H1 (cell line): ENCODE results near the gene KDM2A. TPM values are rescaled to one million over a fixed set of nuclear protein-coding genes. Genes with fewer than 3 reads are reported as not detected.

Source experiments
- CTCF ChIA-PET: fragments of 300-600 bp; sonication (Branson Sonifier 250); formaldehyde crosslinking; loops from one replicate; lab custom pipeline; 2021; ENCODE audit not compliant: partially characterized antibody; lab: Charles Lee
- POLR2A ChIA-PET: fragments of 300-600 bp; sonication (Branson Sonifier 250); formaldehyde crosslinking; loops from one replicate; lab custom pipeline; 2021; ENCODE audit warnings: inconsistent platforms; ENCODE audit not compliant: partially characterized antibody; lab: Charles Lee
- DNase-seq, 2 experiments: peaks; one replicate each; pipeline versions ENCODE4 v3.0.0 to v3.0.0-alpha.2; 2010 to 2022; ENCODE audit warnings: low spot score in 2 of 2, low read depth in 1 of 2, mixed read lengths in 1 of 2
- FAIRE-seq: peaks from 2 replicates; lab custom pipeline; 2011; peaks lifted over from hg19 to GRCh38; lab: Jason Lieb, UNC
- H2AFZ ChIP-seq: 2 replicates; pipeline ENCODE4 v1.8.1; 2012; ENCODE audit warnings: low read length, inconsistent platforms
- H2AK5ac ChIP-seq: 2 replicates; pipeline ENCODE4 v1.6.1; 2013; ENCODE audit warnings: low read depth, low read length
- H2BK120ac ChIP-seq: replicated peaks from 2 replicates; pipeline ENCODE3; 2013; ENCODE audit warnings: low read depth, low read length, inconsistent platforms
- H2BK12ac ChIP-seq: 2 replicates; pipeline ENCODE4 v1.6.1; 2013; ENCODE audit warnings: low read depth, low read length
- H2BK15ac ChIP-seq: 2 replicates; pipeline ENCODE4 v1.6.1; 2013; ENCODE audit warnings: low read length
- H2BK20ac ChIP-seq: 2 replicates; pipeline ENCODE4 v1.6.1; 2013; ENCODE audit warnings: low read length
- H2BK5ac ChIP-seq: 2 replicates; pipeline ENCODE4 v1.6.1; 2013; ENCODE audit warnings: low read depth, low read length
- H3K14ac ChIP-seq: 2 replicates; pipeline ENCODE4 v1.6.1; 2013; ENCODE audit warnings: inconsistent platforms; ENCODE audit not compliant: insufficient read length
- H3K18ac ChIP-seq: 2 replicates; pipeline ENCODE4 v1.6.1; 2013; ENCODE audit warnings: low read length; ENCODE audit errors: extremely low read depth
- H3K23ac ChIP-seq: 2 replicates; pipeline ENCODE4 v1.6.1; 2013; ENCODE audit warnings: inconsistent platforms; ENCODE audit not compliant: insufficient read length
- H3K23me2 ChIP-seq: 2 replicates; pipeline ENCODE4 v1.6.1; 2013; ENCODE audit warnings: low read depth, low read length
- H3K27ac ChIP-seq: 2 replicates; pipeline ENCODE4 v1.6.1; 2011; ENCODE audit warnings: low read depth, low read length, inconsistent platforms
- H3K27me3 ChIP-seq, 4 experiments: replicated peaks in 1 of 4; 1 replicate in 1 of 4; 2 replicates in 3 of 4; pipeline versions ENCODE4 v1.6.1 to v1.8.1; 2011 to 2013; ENCODE audit warnings: low read length in 3 of 4, mild to moderate bottlenecking in 3 of 4, inconsistent platforms in 2 of 4, mixed read lengths in 2 of 4, moderate library complexity in 1 of 4; ENCODE audit not compliant: control insufficient read depth in 3 of 4, insufficient read depth in 3 of 4; ENCODE audit errors: extremely low read depth in 1 of 4
- H3K36me3 ChIP-seq, 4 experiments: 2 replicates each; pipeline versions ENCODE4 v1.6.1 to v1.8.1; 2011 to 2013; ENCODE audit warnings: mild to moderate bottlenecking in 4 of 4, low read length in 3 of 4, moderate library complexity in 2 of 4, control low read depth in 1 of 4, inconsistent platforms in 1 of 4; ENCODE audit not compliant: insufficient read depth in 4 of 4, control insufficient read depth in 2 of 4
- H3K4ac ChIP-seq: replicated peaks from 2 replicates; pipeline ENCODE3; 2013; ENCODE audit warnings: low read length, low read depth, mixed read lengths, inconsistent platforms; ENCODE audit not compliant: insufficient read length
- H3K4me1 ChIP-seq, 4 experiments: replicated peaks in 1 of 4; 1 replicate in 1 of 4; 2 replicates in 3 of 4; pipeline versions ENCODE4 v1.6.1 to v1.8.1; 2011 to 2013; ENCODE audit warnings: low read length in 3 of 4, inconsistent platforms in 2 of 4, mixed read lengths in 1 of 4; ENCODE audit not compliant: insufficient read depth in 4 of 4, control insufficient read depth in 3 of 4
- H3K4me2 ChIP-seq, 2 experiments: 2 replicates each; pipeline versions ENCODE4 v1.6.1 to v1.8.1; 2011 to 2013; ENCODE audit warnings: low read depth in 2 of 2, low read length in 2 of 2, control low read depth in 1 of 2, inconsistent platforms in 1 of 2, mild to moderate bottlenecking in 1 of 2; ENCODE audit not compliant: insufficient read depth in 1 of 2
- H3K4me3 ChIP-seq, 4 experiments: fragments of 200-600, 300-600 bp in 1 of 4; sonication (generic), shearing (Covaris generic), sonication (Bioruptor Twin) in 1 of 4; 2 replicates each; pipeline versions ENCODE4 v1.5.1 to v1.8.1; 2011 to 2016; ENCODE audit warnings: low read length in 4 of 4, low read depth in 3 of 4, control low read depth in 2 of 4, inconsistent platforms in 2 of 4, mild to moderate bottlenecking in 2 of 4, mixed read lengths in 1 of 4, moderate library complexity in 1 of 4; ENCODE audit not compliant: insufficient read depth in 2 of 4; ENCODE audit errors: extremely low read depth in 1 of 4
- H3K56ac ChIP-seq: replicated peaks from 2 replicates; pipeline ENCODE3; 2013; ENCODE audit warnings: low read depth, mild to moderate bottlenecking, mixed read lengths, low read length, inconsistent platforms; ENCODE audit not compliant: insufficient read length
- H3K79me1 ChIP-seq: 2 replicates; pipeline ENCODE4 v1.6.1; 2013; ENCODE audit warnings: low read depth, low read length, control low read depth
- H3K79me2 ChIP-seq, 2 experiments: 2 replicates each; pipeline versions ENCODE4 v1.6.1 to v1.8.1; 2012 to 2013; ENCODE audit warnings: low read length in 2 of 2, mild to moderate bottlenecking in 2 of 2, inconsistent platforms in 1 of 2; ENCODE audit not compliant: insufficient read depth in 2 of 2, control insufficient read depth in 1 of 2
- H3K9ac ChIP-seq, 4 experiments: replicated peaks in 1 of 4; 1 replicate in 1 of 4; 2 replicates in 3 of 4; pipeline versions ENCODE4 v1.6.1 to v1.8.1; 2011 to 2013; ENCODE audit warnings: low read depth in 3 of 4, low read length in 3 of 4, control low read depth in 2 of 4, mild to moderate bottlenecking in 2 of 4, moderate library complexity in 2 of 4, inconsistent platforms in 1 of 4; ENCODE audit errors: extremely low read depth in 1 of 4
- H3K9me3 ChIP-seq, 2 experiments: 2 replicates each; pipeline versions ENCODE4 v1.6.1 to v1.8.1; 2012 to 2013; ENCODE audit warnings: mild to moderate bottlenecking in 2 of 2, moderate library complexity in 2 of 2, control low read depth in 1 of 2, inconsistent platforms in 1 of 2, low read depth in 1 of 2, low read length in 1 of 2, mixed read lengths in 1 of 2; ENCODE audit not compliant: insufficient read depth in 2 of 2
- H4K20me1 ChIP-seq, 2 experiments: replicated peaks in 1 of 2; 2 replicates each; pipeline versions ENCODE3 to v1.8.1; 2011 to 2013; ENCODE audit warnings: inconsistent platforms in 2 of 2, low read length in 2 of 2, mild to moderate bottlenecking in 1 of 2; ENCODE audit not compliant: insufficient read depth in 2 of 2, control insufficient read depth in 1 of 2
- H4K5ac ChIP-seq: 2 replicates; pipeline ENCODE4 v1.6.1; 2013; ENCODE audit warnings: low read length, low read depth, mixed read lengths, inconsistent platforms; ENCODE audit not compliant: insufficient read length
- H4K8ac ChIP-seq: 2 replicates; pipeline ENCODE4 v1.8.0; 2013; ENCODE audit warnings: mild to moderate bottlenecking, moderate library complexity, low read length, inconsistent platforms; ENCODE audit not compliant: insufficient read depth; ENCODE audit errors: extremely low read depth
- H4K91ac ChIP-seq: replicated peaks from 2 replicates; pipeline ENCODE3; 2013; ENCODE audit warnings: low read length, mixed read lengths, inconsistent platforms; ENCODE audit not compliant: insufficient read length
- JUND ChIP-seq: IDR thresholded peaks from 2 replicates; pipeline ENCODE4 v1.6.1; 2011; ENCODE audit warnings: mild to moderate bottlenecking, improper control_type of control experiment, low read length
- MAFK ChIP-seq: IDR thresholded peaks from 2 replicates; pipeline ENCODE4 v1.6.1; 2012; ENCODE audit warnings: low read depth, mild to moderate bottlenecking, improper control_type of control experiment, low read length
- RXRA ChIP-seq: IDR thresholded peaks from 2 replicates; pipeline ENCODE4 v1.6.1; 2011; ENCODE audit warnings: low read depth, mild to moderate bottlenecking, low read length, moderate library complexity; ENCODE audit not compliant: insufficient read depth
- SIN3A ChIP-seq, 2 experiments: IDR thresholded peaks in 1 of 2; conservative IDR thresholded peaks in 1 of 2; 2 replicates each; pipeline ENCODE4 v1.6.1; 2011 to 2012; ENCODE audit warnings: low read length in 2 of 2, improper control_type of control experiment in 1 of 2, low read depth in 1 of 2, mild to moderate bottlenecking in 1 of 2
- SP1 ChIP-seq: IDR thresholded peaks from 2 replicates; pipeline ENCODE4 v1.6.1; 2011; ENCODE audit warnings: low read depth, low read length
- YY1 ChIP-seq: IDR thresholded peaks from 2 replicates; pipeline ENCODE4 v1.6.1; 2011; ENCODE audit warnings: low read depth, mild to moderate bottlenecking, low read length
- WGBS, 2 experiments: shearing (Covaris generic) in 1 of 2; methylation state at CpG; one replicate each; pipeline versions ENCODE4 v1.1.6 to v1.1.7; 2013 to 2015; ENCODE audit warnings: low lambda C conversion rate in 2 of 2, mixed read lengths in 2 of 2, inconsistent platforms in 1 of 2, low coverage in 1 of 2, missing lambda C conversion rate in 1 of 2; ENCODE audit not compliant: insufficient replicate concordance in 2 of 2, insufficient coverage in 1 of 2, insufficient read length in 1 of 2; ENCODE audit errors: extremely low coverage in 1 of 2, missing lambda C conversion rate in 1 of 2; 5-methylcytosine and 5-hydroxymethylcytosine counted together
- polyA plus RNA-seq, 7 experiments: library from polyadenylated mRNA; depleted of rRNA in 3 of 7; stranded (reverse) in 5 of 7; unstranded in 2 of 7; fragments of >200 nt in 5 of 7; fragments of 200-250 nt in 2 of 7; gene quantifications; 1 replicate in 5 of 7; 2 replicates in 1 of 7; 4 replicates in 1 of 7; pipeline versions ENCODE4 v1.2.1 to v1.2.3, GENCODE V29; 2011 to 2013; ENCODE audit warnings: missing spikeins in 2 of 7, mixed read lengths in 2 of 7
- total RNA-seq: library from RNA; stranded (reverse); fragmentation: NEBNext Ultra II Directional; extraction: Animal tissue kit (Norgen Biotek cat#: 25700); gene quantifications from 2 replicates; pipeline ENCODE4 v1.2.1, GENCODE V29; 2021

KDM2A gene
- total and polyA plus RNA-seq, 2 of the 8 experiments (the other 6 are each of a cell fraction or from before 2014, with no cell fraction given): 55.4 to 66.2 TPM

GRCh38 chr11:67083786-67084366 lies 35.2 kb upstream of the KDM2A start:
- Histone ChIP-seq H2BK15ac (no peak overlapping the region), H3K4me2 (no peak overlapping the region), H4K20me1 (no peaks in the 10 kb centered on the region), H3K4me3 (no peak overlapping the region), H3K18ac (no peak overlapping the region), H3K4me1 (peaks cover 0 to 3% (median 1%) of the 10 kb centered on the region in 4 experiments; a peak in 1 of 7 replicates), H3K23me2 (no peaks in the 10 kb centered on the region; the same call in 1 of the 2 replicates), H3K36me3 (no peaks in the 10 kb centered on the region), H2AK5ac (no peak overlapping the region), H3K9ac (no peak overlapping the region), H3K4ac (no peak overlapping the region), H4K91ac (no peak overlapping the region), H2BK5ac (no peak overlapping the region), H3K79me2 (no peaks in the 10 kb centered on the region), H2BK20ac (0 out of 2 replicates have a peak overlapping the region, but pooled peaks have one; percentile 55), H3K9me3 (no peaks in the 10 kb centered on the region), H4K8ac (no peak overlapping the region), H3K27me3 (no peaks in the 10 kb centered on the region), H2AFZ (no peak overlapping the region), H3K23ac (no peak overlapping the region), H3K14ac (no peak overlapping the region), H2BK12ac (0 out of 2 replicates have a peak overlapping the region, but pooled peaks have one; percentile 17), H3K79me1 (0 out of 2 replicates have a peak, but pooled peaks cover 2% of the 10 kb centered on the region), H3K56ac (no peak overlapping the region), H2BK120ac (no peak overlapping the region)
- FAIRE-seq (no peak), DNase-seq (no peak)
- ChIA-PET POLR2A (interaction anchor here (0.6 to 4.0 kb wide), 4 partner anchors 11 to 156 kb away, joined by 3 to 19 read pairs (median 4); no protein-coding TSS in a partner anchor), CTCF (interaction anchor here (0.6 to 5.2 kb wide), 9 partner anchors 11 to 178 kb away, joined by 3 to 23 read pairs (median 4); no protein-coding TSS in a partner anchor)
- 93% methylated on average over 8 of the region's 8 CpGs; no CpG with 5 or more reads in 1 of the 2 experiments for WGBS, 2 experiments
- TF ChIP-seq SP1 (no peak), MAFK (no peak), YY1 (no peak), SIN3A (conservative IDR thresholded peaks at IDR 0.05 in 1 of 2, IDR thresholded peaks at IDR 0.05 in 1 of 2; ENCODE audit: low read depth in 1 of 2, low read length in 2 of 2) (no peak), RXRA (no peak), JUND (no peak)
- TF ChIP-seq, all 59 proteins: peak for 0
- no peak overlapping the region for H3K27ac ChIP-seq
- no peak overlapping the region for H4K5ac ChIP-seq
